ENCODE data around the gene DGLUCY.

DNA sequence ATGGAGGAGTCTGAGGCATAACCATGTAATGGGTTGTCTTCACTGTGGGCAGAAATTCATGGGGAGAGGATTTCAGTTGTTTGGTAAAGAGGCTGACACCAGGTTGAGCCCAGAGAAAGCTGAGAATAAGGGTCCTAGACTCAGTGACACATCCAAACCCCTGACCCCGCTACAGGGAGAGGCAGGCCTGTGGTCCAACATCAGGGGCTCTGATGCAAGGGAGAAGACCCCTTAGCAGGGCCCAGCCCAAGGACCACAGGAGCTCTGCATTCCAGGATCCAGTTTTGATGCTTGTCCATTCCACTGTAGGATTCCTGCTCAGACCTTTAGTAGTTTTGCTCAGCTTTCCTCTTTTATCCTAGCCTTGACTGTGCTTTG lies 115.1 kb downstream of the DGLUCY start:
- TF ChIP-seq, protein P1, sequence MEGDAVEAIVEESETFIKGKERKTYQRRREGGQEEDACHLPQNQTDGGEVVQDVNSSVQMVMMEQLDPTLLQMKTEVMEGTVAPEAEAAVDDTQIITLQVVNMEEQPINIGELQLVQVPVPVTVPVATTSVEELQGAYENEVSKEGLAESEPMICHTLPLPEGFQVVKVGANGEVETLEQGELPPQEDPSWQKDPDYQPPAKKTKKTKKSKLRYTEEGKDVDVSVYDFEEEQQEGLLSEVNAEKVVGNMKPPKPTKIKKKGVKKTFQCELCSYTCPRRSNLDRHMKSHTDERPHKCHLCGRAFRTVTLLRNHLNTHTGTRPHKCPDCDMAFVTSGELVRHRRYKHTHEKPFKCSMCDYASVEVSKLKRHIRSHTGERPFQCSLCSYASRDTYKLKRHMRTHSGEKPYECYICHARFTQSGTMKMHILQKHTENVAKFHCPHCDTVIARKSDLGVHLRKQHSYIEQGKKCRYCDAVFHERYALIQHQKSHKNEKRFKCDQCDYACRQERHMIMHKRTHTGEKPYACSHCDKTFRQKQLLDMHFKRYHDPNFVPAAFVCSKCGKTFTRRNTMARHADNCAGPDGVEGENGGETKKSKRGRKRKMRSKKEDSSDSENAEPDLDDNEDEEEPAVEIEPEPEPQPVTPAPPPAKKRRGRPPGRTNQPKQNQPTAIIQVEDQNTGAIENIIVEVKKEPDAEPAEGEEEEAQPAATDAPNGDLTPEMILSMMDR (IDR thresholded peaks at IDR 0.05; ENCODE audit: poor library complexity), result no peak
- no peak for TF ChIP-seq EZH2phosphoT487 (IDR thresholded peaks at IDR 0.05; ENCODE audit: low read depth, severe bottlenecking, unreplicated experiment)
